Suprapubic skin (tissue), 3 donors: Measurements from ENCODE around the gene FAM186B.

ENCODE experiments used
- EP300 ChIP-seq: sonication (generic); formaldehyde crosslinking; IDR thresholded peaks from one replicate; pipeline ENCODE4 v1.6.1; 2017; ENCODE audit warnings: antibody characterized with exemption
- POLR2A ChIP-seq, 2 donors: fragments of 450-650 bp; IDR thresholded peaks; one replicate each; pipeline ENCODE4 v1.6.1; 2017; ENCODE audit warnings: antibody characterized with exemption in 2 of 2, mild to moderate bottlenecking in 2 of 2, moderate library complexity in 2 of 2
- TF ChIP-seq, protein P1 (sequence below), 2 donors: fragments of 200-600 bp in 1 of 2; fragments of 450-650 bp in 1 of 2; sonication (generic) in 1 of 2; IDR thresholded peaks; one replicate each; pipeline ENCODE4 v1.5.1; 2016 to 2019; ENCODE audit warnings: antibody characterized with exemption in 2 of 2, mild to moderate bottlenecking in 1 of 2, moderate library complexity in 1 of 2

DNA sequence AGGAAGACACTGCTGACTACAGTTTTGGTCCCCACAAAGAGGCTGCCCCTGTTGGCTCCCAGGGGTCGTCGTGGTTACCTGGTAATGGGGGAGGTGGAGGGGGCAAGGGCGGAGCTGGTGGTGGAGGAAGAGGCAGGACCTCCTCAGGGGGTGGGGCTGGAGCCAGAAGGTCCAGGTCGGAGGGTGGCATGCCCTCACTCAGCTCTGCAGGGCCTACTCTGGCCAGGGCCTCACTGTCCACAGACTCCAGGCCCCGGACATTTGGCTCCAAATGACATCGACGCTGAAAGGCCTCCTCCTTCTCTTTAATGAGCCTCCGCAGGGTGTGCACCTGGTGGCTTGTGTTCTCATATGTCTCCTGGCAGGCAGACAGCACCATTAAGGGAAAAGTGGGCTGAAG is 46.4 kb upstream of the FAM186B start:
- TF ChIP-seq, protein P1, sequence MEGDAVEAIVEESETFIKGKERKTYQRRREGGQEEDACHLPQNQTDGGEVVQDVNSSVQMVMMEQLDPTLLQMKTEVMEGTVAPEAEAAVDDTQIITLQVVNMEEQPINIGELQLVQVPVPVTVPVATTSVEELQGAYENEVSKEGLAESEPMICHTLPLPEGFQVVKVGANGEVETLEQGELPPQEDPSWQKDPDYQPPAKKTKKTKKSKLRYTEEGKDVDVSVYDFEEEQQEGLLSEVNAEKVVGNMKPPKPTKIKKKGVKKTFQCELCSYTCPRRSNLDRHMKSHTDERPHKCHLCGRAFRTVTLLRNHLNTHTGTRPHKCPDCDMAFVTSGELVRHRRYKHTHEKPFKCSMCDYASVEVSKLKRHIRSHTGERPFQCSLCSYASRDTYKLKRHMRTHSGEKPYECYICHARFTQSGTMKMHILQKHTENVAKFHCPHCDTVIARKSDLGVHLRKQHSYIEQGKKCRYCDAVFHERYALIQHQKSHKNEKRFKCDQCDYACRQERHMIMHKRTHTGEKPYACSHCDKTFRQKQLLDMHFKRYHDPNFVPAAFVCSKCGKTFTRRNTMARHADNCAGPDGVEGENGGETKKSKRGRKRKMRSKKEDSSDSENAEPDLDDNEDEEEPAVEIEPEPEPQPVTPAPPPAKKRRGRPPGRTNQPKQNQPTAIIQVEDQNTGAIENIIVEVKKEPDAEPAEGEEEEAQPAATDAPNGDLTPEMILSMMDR (IDR thresholded peaks at IDR 0.05): no peak
- no peak for TF ChIP-seq POLR2A (IDR thresholded peaks at IDR 0.05)
- TF ChIP-seq EP300: no peak
